ENCODE results near the gene ZNF267.
"Not testable (repeated sequence)": the region's sequence is repeated elsewhere in the genome, so short reads cannot be mapped to it uniquely, and the experiment has no call there.

Gene ZNF267

GRCh38 chr16:31913668-31914067, 40.1 kb downstream of the ZNF267 start:
- TF ChIP-seq CTCF (IDR thresholded peaks at IDR 0.05; ENCODE audit: insufficient read depth, low read depth, low read length, missing control alignments): no peak
- no peak for DNase-seq (ENCODE audit: low read depth)
- H3K4me3 ChIP-seq (ENCODE audit: low read length): no peak overlapping the region

GRCh38 chr16:31916056-31916488, 42.5 kb downstream of the ZNF267 start:
- no peak overlapping the region for H3K4me3 ChIP-seq (ENCODE audit: low read length)
- DNase-seq (ENCODE audit: low read depth): no peak
- TF ChIP-seq CTCF (IDR thresholded peaks at IDR 0.05; ENCODE audit: insufficient read depth, low read depth, low read length, missing control alignments): no peak

- no peak for DNase-seq (ENCODE audit: low read depth)
- no peak overlapping the region for H3K4me3 ChIP-seq (ENCODE audit: low read length)
- TF ChIP-seq CTCF (IDR thresholded peaks at IDR 0.05; ENCODE audit: insufficient read depth, low read depth, low read length, missing control alignments): no peak
These were observed 46.8 kb downstream of the ZNF267 start for GRCh38 chr16:31920373-31920772.

GRCh38 chr16:31951806-31952205, 78.2 kb downstream of the ZNF267 start:
- not testable (repeated sequence) for H3K4me3 ChIP-seq (ENCODE audit: low read length); DNase-seq (ENCODE audit: low read depth)

GRCh38 chr16:31952206-31952605, 78.6 kb downstream of the ZNF267 start:
- DNase-seq (ENCODE audit: low read depth); H3K4me3 ChIP-seq (ENCODE audit: low read length): not testable (repeated sequence)

GRCh38 chr16:31956221-31956620, 82.6 kb downstream of the ZNF267 start:
- not testable (repeated sequence) for DNase-seq (ENCODE audit: low read depth)

GRCh38 chr16:31960186-31960910, 86.7 kb downstream of the ZNF267 start:
- DNase-seq (ENCODE audit: low read depth); H3K4me3 ChIP-seq (ENCODE audit: low read length): not testable (repeated sequence)

More at GRCh38 chr16:31956221-31956620, 82.6 kb downstream of the ZNF267 start:
- not testable (repeated sequence) for H3K4me3 ChIP-seq (ENCODE audit: low read length)

Measured in epithelial cell of esophagus (primary cell).